OCI-LY7 (cell line): ENCODE measurements around the gene DUS1L. TPM values are rescaled to one million over a fixed set of nuclear protein-coding genes. Genes with fewer than 3 reads are reported as not detected.

Experiments used
- BruUV-seq: library from RNA; stranded (reverse); fragments of 400-500 nt; replicated peaks from 2 replicates; lab custom pipeline; 2021; lab: Mats Ljungman, UMichigan
- CTCF ChIA-PET: fragments of 300-600 bp; sonication (Branson Sonifier 250); formaldehyde crosslinking; loops from one replicate; lab custom pipeline; 2022; ENCODE audit warnings: antibody characterized with exemption; ENCODE audit not compliant: unreplicated experiment; lab: Charles Lee
- POLR2A ChIA-PET: fragments of 300-600 bp; sonication (Branson Sonifier 250); formaldehyde crosslinking; loops from one replicate; lab custom pipeline; 2022; ENCODE audit warnings: antibody characterized with exemption; lab: Charles Lee
- DNase-seq: peaks from one replicate; pipeline ENCODE4 v3.0.0-alpha.2; 2015; ENCODE audit warnings: low spot score
- H2AFZ ChIP-seq: fragments of 200-600 bp; sonication (generic), shearing (Covaris generic); 2 replicates; pipeline ENCODE4 v1.6.1; 2014; ENCODE audit warnings: mild to moderate bottlenecking, antibody characterized with exemption, low read length, moderate library complexity
- H3K27ac ChIP-seq: fragments of 200-600 bp; sonication (generic); 2 replicates; pipeline ENCODE4 v1.5.1; 2014; ENCODE audit warnings: mixed run types, low read depth, mild to moderate bottlenecking, moderate library complexity, low read length, inconsistent platforms; ENCODE audit not compliant: poor library complexity, severe bottlenecking
- H3K36me3 ChIP-seq: fragments of 200-600 bp; sonication (generic); 2 replicates; pipeline ENCODE4 v1.6.1; 2014; ENCODE audit warnings: mild to moderate bottlenecking, antibody characterized with exemption, low read length, moderate library complexity, mixed read lengths; ENCODE audit not compliant: insufficient read depth
- H3K4me1 ChIP-seq: fragments of 200-600 bp; sonication (generic); 2 replicates; pipeline ENCODE4 v1.5.1; 2014; ENCODE audit warnings: mild to moderate bottlenecking, low read length; ENCODE audit not compliant: insufficient read depth, poor library complexity, severe bottlenecking
- H3K4me2 ChIP-seq: fragments of 200-600 bp; sonication (generic); 2 replicates; pipeline ENCODE4 v1.6.1; 2014; ENCODE audit warnings: mild to moderate bottlenecking, low read length
- H3K4me3 ChIP-seq: fragments of 200-600 bp; sonication (generic); 2 replicates; pipeline ENCODE4 v1.5.1; 2014; ENCODE audit warnings: mild to moderate bottlenecking, low read depth, low read length; ENCODE audit not compliant: poor library complexity, severe bottlenecking
- H3K79me2 ChIP-seq: fragments of 200-600 bp; sonication (generic); 2 replicates; pipeline ENCODE4 v1.6.1; 2016; ENCODE audit warnings: low read depth, mild to moderate bottlenecking, low read length, moderate library complexity, mixed read lengths; ENCODE audit not compliant: insufficient read depth
- H3K9me2 ChIP-seq: fragments of 200-600 bp; sonication (generic); 2 replicates; pipeline ENCODE4 v1.6.1; 2016; ENCODE audit warnings: mild to moderate bottlenecking, low read length, mixed read lengths; ENCODE audit not compliant: insufficient read depth
- H3K9me3 ChIP-seq: fragments of 200-600 bp; sonication (generic); 2 replicates; pipeline ENCODE4 v1.6.1; 2014; ENCODE audit warnings: mild to moderate bottlenecking, mixed run types, low read length, mixed read lengths
- H4K20me1 ChIP-seq: fragments of 200-600 bp; sonication (generic); 2 replicates; pipeline ENCODE4 v1.6.1; 2014; ENCODE audit warnings: mild to moderate bottlenecking, antibody characterized with exemption, low read length, moderate library complexity, mixed read lengths; ENCODE audit not compliant: insufficient read depth
- CTCF ChIP-seq: fragments of 200-600 bp; sonication (generic); conservative IDR thresholded peaks from 2 replicates; pipeline ENCODE4 v1.5.1; 2014; ENCODE audit warnings: mild to moderate bottlenecking, antibody characterized with exemption, low read length, moderate library complexity, mixed read lengths
- EZH2phosphoT487 ChIP-seq: fragments of 200-600 bp; sonication (generic); IDR thresholded peaks from 2 replicates; pipeline ENCODE4 v1.6.1; 2018; ENCODE audit warnings: low read depth, borderline replicate concordance, mild to moderate bottlenecking, mixed run types, antibody characterized with exemption, low read length, moderate library complexity, mixed read lengths
- intact Hi-C: fragments of 100-400 bp; cut with micrococcal nuclease; formaldehyde crosslinking; loops from one replicate; pipeline ENCODE4 v1.10.0; 2022; ENCODE audit not compliant: unreplicated experiment
- total RNA-seq, 2 experiments: library from RNA; depleted of rRNA in 1 of 2; stranded (reverse); fragments of >200 nt in 1 of 2; shearing (Covaris generic) in 1 of 2; gene quantifications; 2 replicates each; pipeline ENCODE4 v1.2.3, GENCODE V29; 2014 to 2022

Gene DUS1L
- total RNA-seq, 2 experiments from 2014 or later = 320 to 388 TPM

DNA sequence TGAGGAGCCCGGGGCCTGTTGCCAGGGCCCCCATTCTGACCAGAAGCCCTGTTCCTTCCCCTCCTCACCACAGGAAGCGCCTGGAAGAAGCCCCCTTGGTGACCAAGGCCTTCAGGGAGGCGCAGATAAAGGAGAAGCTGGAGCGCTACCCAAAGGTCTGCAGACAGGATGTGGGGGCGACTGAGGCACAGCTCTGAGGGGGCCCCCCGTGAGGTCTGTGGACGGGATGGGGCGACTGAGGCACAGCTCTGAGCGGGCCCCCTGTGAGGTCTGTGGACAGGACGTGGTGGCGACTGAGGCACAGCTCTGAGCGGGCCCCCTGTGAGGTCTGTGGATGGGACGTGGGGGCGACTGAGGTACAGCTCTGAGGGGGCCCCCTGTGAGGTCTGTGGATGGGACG, 56.2 kb downstream of the DUS1L start:
- BruUV-seq = no TSS peak
- Histone ChIP-seq H2AFZ (no peak overlapping the region), H3K4me2 (no peak overlapping the region), H3K4me1 (no peaks in the 10 kb centered on the region), H3K9me2 (no peaks in the 10 kb centered on the region), H3K27ac (no peak overlapping the region), H4K20me1 (no peaks in the 10 kb centered on the region), H3K79me2 (no peaks in the 10 kb centered on the region), H3K36me3 (no peaks in the 10 kb centered on the region), H3K9me3 (no peaks in the 10 kb centered on the region), H3K4me3 (no peak overlapping the region)
- intact Hi-C loops = no loop called here
- ChIA-PET POLR2A (interaction anchor here (0.6 kb wide), 1 partner anchor 67 kb away, joined by 5 read pairs; no protein-coding TSS in a partner anchor), CTCF (no interaction called here)
- no peak for DNase-seq
- TF ChIP-seq CTCF = no peak
- no peak for TF ChIP-seq EZH2phosphoT487

DNA sequence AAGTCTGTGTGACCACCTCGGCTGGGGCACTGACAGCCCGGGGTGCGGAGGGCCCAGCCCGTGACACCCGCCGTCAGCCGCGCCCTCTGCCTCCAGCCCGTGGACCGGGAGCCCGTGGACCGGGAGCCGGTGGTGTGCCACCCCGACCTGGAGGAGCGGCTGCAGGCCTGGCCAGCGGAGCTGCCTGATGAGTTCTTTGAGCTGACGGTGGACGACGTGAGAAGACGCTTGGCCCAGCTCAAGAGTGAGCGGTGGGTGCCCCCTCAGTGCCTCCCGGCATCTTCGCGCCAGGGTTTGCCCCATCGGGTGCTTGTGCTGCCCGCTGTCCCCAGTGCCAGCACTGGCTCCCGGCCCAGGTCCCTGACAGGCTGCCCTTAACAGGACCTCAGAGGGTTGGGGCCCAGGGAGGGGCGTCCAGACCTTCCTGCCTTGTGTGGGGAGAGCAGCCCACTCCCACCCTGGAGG, 56.6 kb downstream of the DUS1L start:
- no peak overlapping the region for H3K4me2 ChIP-seq
- H3K27ac ChIP-seq = no peak overlapping the region
- no peak for TF ChIP-seq CTCF
- no peaks in the 10 kb centered on the region for H3K9me3 ChIP-seq
- H4K20me1 ChIP-seq = no peaks in the 10 kb centered on the region
- no peaks in the 10 kb centered on the region for H3K9me2 ChIP-seq
- ChIA-PET POLR2A (no interaction called here), CTCF (no interaction called here)
- no peaks in the 10 kb centered on the region for H3K36me3 ChIP-seq
- H3K4me1 ChIP-seq = no peaks in the 10 kb centered on the region
- no peaks in the 10 kb centered on the region for H3K79me2 ChIP-seq
- BruUV-seq = no TSS peak
- DNase-seq = no peak
- H2AFZ ChIP-seq = no peak overlapping the region
- H3K4me3 ChIP-seq = no peak overlapping the region
- intact Hi-C loops = no loop called here

- H3K9me3 ChIP-seq = no peaks in the 10 kb centered on the region
- BruUV-seq = no TSS peak
- ChIA-PET CTCF (no interaction called here), POLR2A (no interaction called here)
- no peaks in the 10 kb centered on the region for H3K4me1 ChIP-seq
- no peak overlapping the region for H2AFZ ChIP-seq
- H4K20me1 ChIP-seq = no peaks in the 10 kb centered on the region
- no peak for TF ChIP-seq EZH2phosphoT487
- TF ChIP-seq CTCF = no peak
- no peaks in the 10 kb centered on the region for H3K36me3 ChIP-seq
- H3K4me2 ChIP-seq = no peak overlapping the region
- H3K4me3 ChIP-seq = no peak overlapping the region
- no peak for DNase-seq
- H3K9me2 ChIP-seq = no peaks in the 10 kb centered on the region
- no peaks in the 10 kb centered on the region for H3K79me2 ChIP-seq
- no peak overlapping the region for H3K27ac ChIP-seq
- intact Hi-C loops = no loop called here
Measured at GRCh38 chr17:82008258-82008940, 57.2 kb downstream of the DUS1L start.
